HepG2 (cell line): Measurements from ENCODE around the gene ZNF385B. TPM values are rescaled to one million over a fixed set of nuclear protein-coding genes. Genes with fewer than 3 reads are reported as not detected.

Experiments used
- ATAC-seq: fragments of 200-7000 bp; cut with Tn5 transposase; 3 replicates; pipeline ENCODE4 v1.9.1; 2020; ENCODE audit warnings: mild to moderate bottlenecking, moderate library complexity
- BruUV-seq: library from RNA; stranded (reverse); fragments of 400-500 nt; replicated peaks from 2 replicates; lab custom pipeline; 2021; lab: Mats Ljungman, UMichigan
- CTCF ChIA-PET: fragments of 300-600 bp; formaldehyde crosslinking; extraction: SDS; loops from one replicate; lab custom pipeline; 2021; ENCODE audit warnings: low total read pairs, inconsistent platforms, low intra/inter-chr PET ratio; lab: Yijun Ruan, JAX
- POLR2A ChIA-PET: fragments of 350-600 bp; sonication (Branson Sonifier 250); formaldehyde crosslinking; loops from one replicate; lab custom pipeline; 2020; ENCODE audit warnings: antibody characterized with exemption, inconsistent platforms; lab: Yijun Ruan, JAX
- DNase-seq: peaks from one replicate; pipeline ENCODE4 v3.0.0-alpha.2; 2015; ENCODE audit warnings: low spot score
- FAIRE-seq: peaks from 3 replicates; lab custom pipeline; 2011; peaks lifted over from hg19 to GRCh38; lab: Jason Lieb, UNC
- H2AFZ ChIP-seq: one replicate; pipeline ENCODE4 v1.6.1; 2011; ENCODE audit warnings: low read length, inconsistent platforms
- H3K27ac ChIP-seq: fragments of 300-600 bp; 3 replicates; pipeline ENCODE4 v1.8.0; 2011; ENCODE audit warnings: mixed run types, mild to moderate bottlenecking, mixed read lengths, low read length, inconsistent platforms; ENCODE audit not compliant: insufficient read depth; ENCODE audit errors: extremely low read length
- H3K27me3 ChIP-seq, 2 experiments: fragments of 200-600 bp in 1 of 2; 2 replicates in 1 of 2; 3 replicates in 1 of 2; pipeline versions ENCODE4 v1.6.0 to v1.8.0; 2011; ENCODE audit warnings: low read length in 2 of 2, mild to moderate bottlenecking in 2 of 2, moderate library complexity in 2 of 2, inconsistent platforms in 1 of 2; ENCODE audit not compliant: insufficient read depth in 2 of 2, control insufficient read depth in 1 of 2
- H3K36me3 ChIP-seq, 2 experiments: fragments of 200-600 bp in 1 of 2; replicated peaks in 1 of 2; 2 replicates in 1 of 2; 3 replicates in 1 of 2; pipeline versions ENCODE4 v1.5.1 to v1.8.0; 2011; ENCODE audit warnings: low read length in 2 of 2, inconsistent platforms in 1 of 2; ENCODE audit not compliant: insufficient read depth in 2 of 2, control insufficient read depth in 1 of 2
- H3K4me1 ChIP-seq: 2 replicates; pipeline ENCODE4 v1.5.1; 2012; ENCODE audit warnings: low read length, inconsistent platforms; ENCODE audit not compliant: insufficient read depth
- H3K4me2 ChIP-seq: 2 replicates; pipeline ENCODE4 v1.6.0; 2011; ENCODE audit warnings: low read depth, low read length, inconsistent platforms
- H3K4me3 ChIP-seq, 3 experiments: fragments of 200-600 bp in 1 of 3; sonication (generic), shearing (Covaris generic) in 1 of 3; replicated peaks in 1 of 3; 2 replicates each; pipeline ENCODE4 v1.5.1; 2011 to 2016; ENCODE audit warnings: low read length in 3 of 3, inconsistent platforms in 2 of 3, low read depth in 2 of 3, mild to moderate bottlenecking in 2 of 3, control low read depth in 1 of 3, mixed read lengths in 1 of 3; ENCODE audit not compliant: insufficient read depth in 1 of 3
- H3K79me2 ChIP-seq: one replicate; pipeline ENCODE4 v1.6.1; 2011; ENCODE audit warnings: low read length, inconsistent platforms; ENCODE audit not compliant: insufficient read depth
- H3K9ac ChIP-seq: 2 replicates; pipeline ENCODE4 v1.6.0; 2011; ENCODE audit warnings: mild to moderate bottlenecking, low read depth, low read length, inconsistent platforms; ENCODE audit not compliant: insufficient read depth
- H3K9me3 ChIP-seq: 2 replicates; pipeline ENCODE4 v1.5.1; 2012; ENCODE audit warnings: mild to moderate bottlenecking, low read length
- H4K20me1 ChIP-seq: 2 replicates; pipeline ENCODE4 v1.6.0; 2011; ENCODE audit warnings: inconsistent platforms, mild to moderate bottlenecking, low read length, moderate library complexity; ENCODE audit not compliant: insufficient read depth
- ATF7 ChIP-seq, 2 experiments: fragments of 450-650 bp in 1 of 2; sonication (generic) in 1 of 2; formaldehyde crosslinking in 1 of 2; IDR thresholded peaks; 2 replicates each; pipeline versions ENCODE4 v1.4.0 to v1.6.1; 2016 to 2020; ENCODE audit warnings: antibody characterized with exemption in 1 of 2, mild to moderate bottlenecking in 1 of 2, missing genetic modification reagents in 1 of 2
- CREB1 ChIP-seq, 2 experiments: fragments of 450-650 bp in 1 of 2; IDR thresholded peaks; 2 replicates each; pipeline ENCODE4 v1.6.1; 2016 to 2017; ENCODE audit warnings: control low read depth in 1 of 2, mild to moderate bottlenecking in 1 of 2, missing compliant biosample characterization in 1 of 2, missing genetic modification characterization in 1 of 2
- MAFK ChIP-seq, 2 experiments: IDR thresholded peaks in 1 of 2; conservative IDR thresholded peaks in 1 of 2; 2 replicates each; pipeline ENCODE4 v1.6.1; 2011; ENCODE audit warnings: improper control_type of control experiment in 2 of 2, low read length in 2 of 2
- ZNF337 ChIP-seq: sonication (generic); formaldehyde crosslinking; IDR thresholded peaks from 2 replicates; pipeline ENCODE4 v1.5.1; 2020; ENCODE audit warnings: missing genetic modification reagents, low read depth, mild to moderate bottlenecking, borderline replicate concordance
- ZNF350 ChIP-seq: sonication (generic); formaldehyde crosslinking; IDR thresholded peaks from 2 replicates; pipeline ENCODE4 v1.4.0; 2020; ENCODE audit warnings: mild to moderate bottlenecking, low read depth, missing genetic modification reagents, borderline replicate concordance
- WGBS: methylation state at CpG from one replicate; pipeline ENCODE4 v1.1.6; 2017; ENCODE audit warnings: low lambda C conversion rate; 5-methylcytosine and 5-hydroxymethylcytosine counted together
- in situ Hi-C: cut with HindIII; loops from 2 replicates; pipeline ENCODE4 v1.10.0; 2017; ENCODE audit warnings: low pct_unique_long_range_greater_than_20kb; ENCODE audit not compliant: extremely low pct_ligation_motif_present
- intact Hi-C: fragments of 100-400 bp; cut with micrococcal nuclease; formaldehyde crosslinking; loops from one replicate; pipeline ENCODE4 v1.10.0; 2022; ENCODE audit not compliant: unreplicated experiment
- polyA plus RNA-seq, 8 experiments: library from polyadenylated mRNA; depleted of rRNA in 3 of 8; stranded (reverse) in 7 of 8; unstranded in 1 of 8; fragments of >200 nt; fragmentation: Illumina TruSeq in 4 of 8; extraction: Trizol in 4 of 8; gene quantifications; 2 replicates each; pipeline versions ENCODE4 v1.2.1 to v1.2.3, GENCODE V29; 2011 to 2016; ENCODE audit warnings: low read depth in 4 of 8, missing spikeins in 1 of 8, mixed read lengths in 1 of 8; ENCODE audit not compliant: insufficient read depth in 1 of 8
- total RNA-seq, 5 experiments: library from RNA; depleted of rRNA; stranded (reverse); fragments of >200 nt; fragmentation: Illumina TruSeq; extraction: Trizol; gene quantifications; 2 replicates each; pipeline ENCODE4 v1.2.3, GENCODE V29; 2016; ENCODE audit warnings: low read depth in 1 of 5
- TF ChIP-seq, protein P1 (sequence below): sonication (generic); formaldehyde crosslinking; IDR thresholded peaks from 2 replicates; pipeline ENCODE4 v1.4.0; 2020; ENCODE audit warnings: missing genetic modification reagents, borderline replicate concordance
- TF ChIP-seq, protein P2 (sequence below), 2 experiments: fragments of 450-650 bp in 1 of 2; sonication (generic) in 1 of 2; formaldehyde crosslinking; IDR thresholded peaks; 2 replicates each; pipeline versions ENCODE4 v1.5.0 to v1.8.0; 2020 to 2022; ENCODE audit warnings: mild to moderate bottlenecking in 1 of 2, missing genetic modification reagents in 1 of 2

ZNF385B gene
- total and polyA plus RNA-seq, 2 of the 13 experiments (the other 11 are each of a cell fraction or from before 2014, with no cell fraction given) = 3.3 to 6.7 TPM

DNA sequence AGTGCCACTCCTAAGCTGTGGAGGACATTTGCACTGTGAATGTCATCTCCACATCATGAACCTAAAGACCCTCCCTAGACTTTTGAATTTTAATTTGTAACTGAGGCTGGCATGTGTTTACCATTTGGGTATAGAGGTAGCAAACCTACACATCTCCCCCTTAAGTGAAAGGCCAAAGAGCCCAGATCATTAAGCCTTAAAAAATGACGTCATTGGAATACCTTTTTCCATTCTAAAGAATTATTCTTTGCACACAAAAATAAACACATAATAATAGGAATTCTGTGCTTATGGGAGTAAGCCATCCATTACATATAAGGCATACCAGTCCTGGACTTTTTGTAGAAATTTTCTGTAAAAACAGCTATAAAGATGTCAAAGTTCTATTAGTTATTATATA lies 38.9 kb downstream of the ZNF385B start:
- WGBS = 4% methylated on average over 1 of the region's 1 CpG
- in situ Hi-C loops = no loop called here
- POLR2A ChIA-PET = no interaction called here
- ATAC-seq = no peak
- H3K9ac ChIP-seq = no peak overlapping the region
- no peak for DNase-seq
- H3K4me2 ChIP-seq = no peak overlapping the region
- H3K79me2 ChIP-seq = no peaks in the 10 kb centered on the region
- H3K4me1 ChIP-seq = no peaks in the 10 kb centered on the region
- H3K9me3 ChIP-seq = no peaks in the 10 kb centered on the region
- H2AFZ ChIP-seq = no peak overlapping the region
- no peak overlapping the region for H3K27ac ChIP-seq
- H3K27me3 ChIP-seq = peaks cover 0 to 11% of the 10 kb centered on the region in 2 experiments; a peak in 1 of 5 replicates
- intact Hi-C loops = no loop called here
- no TSS peak for BruUV-seq
- CTCF ChIA-PET = no interaction called here
- H3K4me3 ChIP-seq = no peak overlapping the region
- no peaks in the 10 kb centered on the region for H3K36me3 ChIP-seq
- H4K20me1 ChIP-seq = no peaks in the 10 kb centered on the region
- TF ChIP-seq ATF7 (IDR thresholded peaks at IDR 0.05) (peak; percentile 99), ATF7 (CRISPR knock-in tag; IDR thresholded peaks at IDR 0.05) (no peak), MAFK (conservative IDR thresholded peaks at IDR 0.05 in 1 of 2, IDR thresholded peaks at IDR 0.05 in 1 of 2; ENCODE audit: low read length in 2 of 2) (no peak), ZNF337 (no peak), ZNF350 (CRISPR knock-in tag) (no peak), CREB1 (IDR thresholded peaks at IDR 0.05) (peak; percentile 90), CREB1 (CRISPR knock-in tag; IDR thresholded peaks at IDR 0.05) (no peak)
- TF ChIP-seq, protein P1, sequence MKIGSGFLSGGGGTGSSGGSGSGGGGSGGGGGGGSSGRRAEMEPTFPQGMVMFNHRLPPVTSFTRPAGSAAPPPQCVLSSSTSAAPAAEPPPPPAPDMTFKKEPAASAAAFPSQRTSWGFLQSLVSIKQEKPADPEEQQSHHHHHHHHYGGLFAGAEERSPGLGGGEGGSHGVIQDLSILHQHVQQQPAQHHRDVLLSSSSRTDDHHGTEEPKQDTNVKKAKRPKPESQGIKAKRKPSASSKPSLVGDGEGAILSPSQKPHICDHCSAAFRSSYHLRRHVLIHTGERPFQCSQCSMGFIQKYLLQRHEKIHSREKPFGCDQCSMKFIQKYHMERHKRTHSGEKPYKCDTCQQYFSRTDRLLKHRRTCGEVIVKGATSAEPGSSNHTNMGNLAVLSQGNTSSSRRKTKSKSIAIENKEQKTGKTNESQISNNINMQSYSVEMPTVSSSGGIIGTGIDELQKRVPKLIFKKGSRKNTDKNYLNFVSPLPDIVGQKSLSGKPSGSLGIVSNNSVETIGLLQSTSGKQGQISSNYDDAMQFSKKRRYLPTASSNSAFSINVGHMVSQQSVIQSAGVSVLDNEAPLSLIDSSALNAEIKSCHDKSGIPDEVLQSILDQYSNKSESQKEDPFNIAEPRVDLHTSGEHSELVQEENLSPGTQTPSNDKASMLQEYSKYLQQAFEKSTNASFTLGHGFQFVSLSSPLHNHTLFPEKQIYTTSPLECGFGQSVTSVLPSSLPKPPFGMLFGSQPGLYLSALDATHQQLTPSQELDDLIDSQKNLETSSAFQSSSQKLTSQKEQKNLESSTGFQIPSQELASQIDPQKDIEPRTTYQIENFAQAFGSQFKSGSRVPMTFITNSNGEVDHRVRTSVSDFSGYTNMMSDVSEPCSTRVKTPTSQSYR (CRISPR knock-in tag) = no peak
- TF ChIP-seq, protein P2, sequence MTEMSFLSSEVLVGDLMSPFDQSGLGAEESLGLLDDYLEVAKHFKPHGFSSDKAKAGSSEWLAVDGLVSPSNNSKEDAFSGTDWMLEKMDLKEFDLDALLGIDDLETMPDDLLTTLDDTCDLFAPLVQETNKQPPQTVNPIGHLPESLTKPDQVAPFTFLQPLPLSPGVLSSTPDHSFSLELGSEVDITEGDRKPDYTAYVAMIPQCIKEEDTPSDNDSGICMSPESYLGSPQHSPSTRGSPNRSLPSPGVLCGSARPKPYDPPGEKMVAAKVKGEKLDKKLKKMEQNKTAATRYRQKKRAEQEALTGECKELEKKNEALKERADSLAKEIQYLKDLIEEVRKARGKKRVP (CRISPR knock-in tag; IDR thresholded peaks at IDR 0.05) = no peak
- no peak for FAIRE-seq
